SU-DHL-6 (cell line): Measurements from ENCODE around the gene ZCCHC7.

ENCODE experiments used
- EZH2phosphoT487 ChIP-seq: fragments of 200-600 bp; sonication (generic), shearing (Covaris generic); conservative IDR thresholded peaks from 2 replicates; pipeline ENCODE4 v1.6.1; 2018; ENCODE audit warnings: mild to moderate bottlenecking, antibody characterized with exemption, low read length, moderate library complexity, mixed read lengths
- TF ChIP-seq, protein P1 (sequence below): fragments of 200-600 bp; sonication (generic); IDR thresholded peaks from one replicate; pipeline ENCODE4 v1.5.1; 2017; ENCODE audit warnings: antibody characterized with exemption, mild to moderate bottlenecking, low read length, moderate library complexity; ENCODE audit not compliant: insufficient read depth, poor library complexity, severe bottlenecking

GRCh38 chr9:37179576-37179975, 59.2 kb downstream of the ZCCHC7 start:
- TF ChIP-seq, protein P1, sequence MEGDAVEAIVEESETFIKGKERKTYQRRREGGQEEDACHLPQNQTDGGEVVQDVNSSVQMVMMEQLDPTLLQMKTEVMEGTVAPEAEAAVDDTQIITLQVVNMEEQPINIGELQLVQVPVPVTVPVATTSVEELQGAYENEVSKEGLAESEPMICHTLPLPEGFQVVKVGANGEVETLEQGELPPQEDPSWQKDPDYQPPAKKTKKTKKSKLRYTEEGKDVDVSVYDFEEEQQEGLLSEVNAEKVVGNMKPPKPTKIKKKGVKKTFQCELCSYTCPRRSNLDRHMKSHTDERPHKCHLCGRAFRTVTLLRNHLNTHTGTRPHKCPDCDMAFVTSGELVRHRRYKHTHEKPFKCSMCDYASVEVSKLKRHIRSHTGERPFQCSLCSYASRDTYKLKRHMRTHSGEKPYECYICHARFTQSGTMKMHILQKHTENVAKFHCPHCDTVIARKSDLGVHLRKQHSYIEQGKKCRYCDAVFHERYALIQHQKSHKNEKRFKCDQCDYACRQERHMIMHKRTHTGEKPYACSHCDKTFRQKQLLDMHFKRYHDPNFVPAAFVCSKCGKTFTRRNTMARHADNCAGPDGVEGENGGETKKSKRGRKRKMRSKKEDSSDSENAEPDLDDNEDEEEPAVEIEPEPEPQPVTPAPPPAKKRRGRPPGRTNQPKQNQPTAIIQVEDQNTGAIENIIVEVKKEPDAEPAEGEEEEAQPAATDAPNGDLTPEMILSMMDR: no peak
- TF ChIP-seq EZH2phosphoT487: no peak
